Mesenteric fat pad (tissue), 1 donor: ENCODE data around the gene HADH. TPM values are rescaled to one million over a fixed set of nuclear protein-coding genes. Genes with fewer than 3 reads are reported as not detected.

Experiments used
- DNase-seq: peaks from one replicate; pipeline ENCODE4 v3.0.0-alpha.2; 2020; ENCODE audit warnings: low spot score
- total RNA-seq: library from RNA; stranded (reverse); fragmentation: NEBNext Ultra II Directional; extraction: Animal tissue kit (Norgen Biotek cat#: 25700); gene quantifications from one replicate; pipeline ENCODE4 v1.2.1, GENCODE V29; 2021
- donor health status: DM: yes; HTN: yes; CAD: no.

HADH gene
- total RNA-seq, 1 donor from 2014 or later: 111 TPM

- DNase-seq: no peak
These were observed 66.1 kb downstream of the HADH start for GRCh38 chr4:108055787-108056186.

GRCh38 chr4:108056418-108056817 lies 66.7 kb downstream of the HADH start:
- DNase-seq: no peak

GRCh38 chr4:108058685-108059440 lies 69.2 kb downstream of the HADH start:
- DNase-seq: no peak

- no peak for DNase-seq
These were observed 70.5 kb downstream of the HADH start for GRCh38 chr4:108060164-108060563.

- no peak for DNase-seq
These were observed 71.1 kb downstream of the HADH start for GRCh38 chr4:108060686-108061321.

- no peak for DNase-seq
These were observed 78.8 kb downstream of the HADH start for GRCh38 chr4:108068442-108068841.

- DNase-seq: no peak
These were observed 81.1 kb downstream of the HADH start for GRCh38 chr4:108070775-108071174.

- no peak for DNase-seq
These were observed 82.6 kb downstream of the HADH start for GRCh38 chr4:108072300-108072699.

- DNase-seq: no peak
These were observed 88.5 kb downstream of the HADH start for GRCh38 chr4:108078024-108078733.

GRCh38 chr4:108080747-108081146 lies 91.1 kb downstream of the HADH start:
- no peak for DNase-seq

GRCh38 chr4:108081256-108081655 lies 91.6 kb downstream of the HADH start:
- DNase-seq: no peak

Other genes starting within 250 kb of the HADH start
- gene SGMS2, start 165.0 kb upstream of the HADH start, total RNA-seq: 26.3 TPM
- 7.6 TPM for gene CYP2U1, start 58.3 kb upstream of the HADH start, total RNA-seq
- gene LEF1, start 179.0 kb downstream of the HADH start, total RNA-seq: 3.1 TPM